ENCODE data around the gene EHMT1. TPM values are rescaled to one million over a fixed set of nuclear protein-coding genes. Genes with fewer than 3 reads are reported as not detected.

EHMT1 gene
- total RNA-seq, 2 experiments from 2014 or later = 145 to 295 TPM

GRCh38 chr9:137875354-137875753, 256.5 kb downstream of the EHMT1 start:
- ChIA-PET POLR2A (no interaction called here), CTCF (ENCODE audit: unreplicated experiment) (no interaction called here)
- intact Hi-C loops (cut with micrococcal nuclease; ENCODE audit: unreplicated experiment) = no loop called here
- no peaks in the 10 kb centered on the region for H3K9me2 ChIP-seq (ENCODE audit: insufficient read depth, low read length)
- TF ChIP-seq EZH2phosphoT487 (IDR thresholded peaks at IDR 0.05; ENCODE audit: borderline replicate concordance, low read depth, low read length) (no peak), CTCF (conservative IDR thresholded peaks at IDR 0.05; ENCODE audit: low read length) (no peak)
- no peak for DNase-seq (ENCODE audit: low spot score)
- no peaks in the 10 kb centered on the region for H3K9me3 ChIP-seq (ENCODE audit: low read length)
- H3K4me1 ChIP-seq (ENCODE audit: insufficient read depth, low read length, poor library complexity, severe bottlenecking) = no peaks in the 10 kb centered on the region
- no peak overlapping the region for H2AFZ ChIP-seq (ENCODE audit: low read length)
- no peak overlapping the region for H3K27ac ChIP-seq (ENCODE audit: low read depth, low read length, poor library complexity, severe bottlenecking)
- H3K79me2 ChIP-seq (ENCODE audit: insufficient read depth, low read depth, low read length) = no peaks in the 10 kb centered on the region
- H3K4me3 ChIP-seq (ENCODE audit: low read depth, low read length, poor library complexity, severe bottlenecking) = no peak overlapping the region
- no TSS peak for BruUV-seq (replicated peaks)
- H4K20me1 ChIP-seq (ENCODE audit: insufficient read depth, low read length) = no peaks in the 10 kb centered on the region
- no peak overlapping the region for H3K4me2 ChIP-seq (ENCODE audit: low read length)
- no peaks in the 10 kb centered on the region for H3K36me3 ChIP-seq (ENCODE audit: insufficient read depth, low read length)

GRCh38 chr9:137875846-137876245, 257.0 kb downstream of the EHMT1 start:
- intact Hi-C loops (cut with micrococcal nuclease; ENCODE audit: unreplicated experiment) = no loop called here
- DNase-seq (ENCODE audit: low spot score) = no peak
- Histone ChIP-seq H3K9me2 (ENCODE audit: insufficient read depth, low read length) (no peaks in the 10 kb centered on the region), H3K4me2 (ENCODE audit: low read length) (no peak overlapping the region), H3K79me2 (ENCODE audit: insufficient read depth, low read depth, low read length) (no peaks in the 10 kb centered on the region), H4K20me1 (ENCODE audit: insufficient read depth, low read length) (no peaks in the 10 kb centered on the region), H2AFZ (ENCODE audit: low read length) (no peak overlapping the region), H3K9me3 (ENCODE audit: low read length) (no peaks in the 10 kb centered on the region), H3K36me3 (ENCODE audit: insufficient read depth, low read length) (no peaks in the 10 kb centered on the region), H3K4me3 (ENCODE audit: low read depth, low read length, poor library complexity, severe bottlenecking) (no peak overlapping the region), H3K27ac (ENCODE audit: low read depth, low read length, poor library complexity, severe bottlenecking) (no peak overlapping the region), H3K4me1 (ENCODE audit: insufficient read depth, low read length, poor library complexity, severe bottlenecking) (no peaks in the 10 kb centered on the region)
- CTCF ChIA-PET (ENCODE audit: unreplicated experiment) = no interaction called here
- POLR2A ChIA-PET = no interaction called here
- TF ChIP-seq CTCF (conservative IDR thresholded peaks at IDR 0.05; ENCODE audit: low read length) = no peak
- no peak for TF ChIP-seq EZH2phosphoT487 (IDR thresholded peaks at IDR 0.05; ENCODE audit: borderline replicate concordance, low read depth, low read length)
- no TSS peak for BruUV-seq (replicated peaks)

- no peak for DNase-seq (ENCODE audit: low spot score)
- Histone ChIP-seq H2AFZ (ENCODE audit: low read length) (no peak overlapping the region), H3K27ac (ENCODE audit: low read depth, low read length, poor library complexity, severe bottlenecking) (no peak overlapping the region), H4K20me1 (ENCODE audit: insufficient read depth, low read length) (no peaks in the 10 kb centered on the region), H3K9me2 (ENCODE audit: insufficient read depth, low read length) (no peaks in the 10 kb centered on the region), H3K9me3 (ENCODE audit: low read length) (no peaks in the 10 kb centered on the region), H3K4me3 (ENCODE audit: low read depth, low read length, poor library complexity, severe bottlenecking) (no peak overlapping the region), H3K79me2 (ENCODE audit: insufficient read depth, low read depth, low read length) (no peaks in the 10 kb centered on the region), H3K4me1 (ENCODE audit: insufficient read depth, low read length, poor library complexity, severe bottlenecking) (no peaks in the 10 kb centered on the region), H3K4me2 (ENCODE audit: low read length) (no peak overlapping the region), H3K36me3 (ENCODE audit: insufficient read depth, low read length) (no peaks in the 10 kb centered on the region)
- TF ChIP-seq CTCF (conservative IDR thresholded peaks at IDR 0.05; ENCODE audit: low read length) = no peak
- no peak for TF ChIP-seq EZH2phosphoT487 (IDR thresholded peaks at IDR 0.05; ENCODE audit: borderline replicate concordance, low read depth, low read length)
- POLR2A ChIA-PET = no interaction called here
- CTCF ChIA-PET (ENCODE audit: unreplicated experiment) = no interaction called here
- intact Hi-C loops (cut with micrococcal nuclease; ENCODE audit: unreplicated experiment) = no loop called here
- no TSS peak for BruUV-seq (replicated peaks)
Observed at GRCh38 chr9:137876269-137876668, 257.5 kb downstream of the EHMT1 start.
